Stimulated activated CD4-positive, alpha-beta T cell treated with anti-CD3 and anti-CD28 coated beads, TNF-alpha, amount 100 ng/mL, for 24 hours (primary cell): ENCODE data around the gene NRG2.

ENCODE experiments used
- DNase-seq, 3 experiments: peaks; one replicate each; pipeline ENCODE4 v3.0.0-alpha.2; 2020; ENCODE audit warnings: low read depth in 3 of 3

NRG2 gene

GRCh38 chr5:139838381-139839197 is 204.5 kb downstream of the NRG2 start:
- DNase-seq, result no peak

GRCh38 chr5:139837711-139838380 is 205.3 kb downstream of the NRG2 start:
- DNase-seq, result no peak

- DNase-seq, result no peak
Observed at GRCh38 chr5:139836469-139837208, 206.5 kb downstream of the NRG2 start.

- DNase-seq, result no peak
Observed at GRCh38 chr5:139835656-139836055, 207.4 kb downstream of the NRG2 start.

GRCh38 chr5:139833525-139833924 is 209.6 kb downstream of the NRG2 start:
- no peak for DNase-seq

GRCh38 chr5:139831624-139832023 is 211.5 kb downstream of the NRG2 start:
- no peak for DNase-seq

GRCh38 chr5:139829471-139829870 is 213.6 kb downstream of the NRG2 start:
- DNase-seq, result no peak

GRCh38 chr5:139828207-139828895 is 214.7 kb downstream of the NRG2 start:
- no peak for DNase-seq

GRCh38 chr5:139825690-139826089 is 217.4 kb downstream of the NRG2 start:
- DNase-seq, result no peak

- DNase-seq, result no peak
Observed at GRCh38 chr5:139823757-139824355, 219.2 kb downstream of the NRG2 start.

GRCh38 chr5:139822553-139823425 is 220.3 kb downstream of the NRG2 start:
- no peak for DNase-seq

GRCh38 chr5:139821806-139822552 is 221.1 kb downstream of the NRG2 start:
- no peak for DNase-seq

- no peak for DNase-seq
Observed at GRCh38 chr5:139820606-139821005, 222.5 kb downstream of the NRG2 start.

- no peak for DNase-seq
Observed at GRCh38 chr5:139820130-139820529, 223.0 kb downstream of the NRG2 start.

- no peak for DNase-seq
Observed at GRCh38 chr5:139817970-139818369, 225.1 kb downstream of the NRG2 start.

- DNase-seq, result no peak
Observed at GRCh38 chr5:139817362-139817761, 225.7 kb downstream of the NRG2 start.

- no peak for DNase-seq
Observed at GRCh38 chr5:139816566-139816965, 226.5 kb downstream of the NRG2 start.

- no peak for DNase-seq
Observed at GRCh38 chr5:139814704-139815280, 228.3 kb downstream of the NRG2 start.

GRCh38 chr5:139814191-139814601 is 228.9 kb downstream of the NRG2 start:
- no peak for DNase-seq
